HEK293 (cell line): ENCODE measurements around the gene NLRP7.
"Not testable (repeated sequence)": the region's sequence is repeated elsewhere in the genome, so short reads cannot be mapped to it uniquely, and the experiment has no call there.

Experiments used
- CTCF ChIP-seq: fragments of 450-650 bp; formaldehyde crosslinking; IDR thresholded peaks from 2 replicates; pipeline ENCODE4 v1.5.1; 2016; ENCODE audit warnings: missing biosample characterization, missing genetic modification characterization
- KLF17 ChIP-seq: fragments of 450-650 bp; formaldehyde crosslinking; IDR thresholded peaks from 2 replicates; pipeline ENCODE4 v1.5.1; 2016; ENCODE audit warnings: missing biosample characterization, missing genetic modification characterization
- ZFP37 ChIP-seq: fragments of 450-650 bp; formaldehyde crosslinking; IDR thresholded peaks from 2 replicates; pipeline ENCODE4 v1.5.1; 2016; ENCODE audit warnings: missing biosample characterization, missing genetic modification characterization
- ZNF23 ChIP-seq: fragments of 450-650 bp; formaldehyde crosslinking; IDR thresholded peaks from 2 replicates; pipeline ENCODE4 v1.5.1; 2016; ENCODE audit warnings: missing biosample characterization, missing genetic modification characterization, borderline replicate concordance
- ZNF24 ChIP-seq: fragments of 450-650 bp; formaldehyde crosslinking; IDR thresholded peaks from 2 replicates; pipeline ENCODE4 v1.5.1; 2016; ENCODE audit warnings: missing biosample characterization, missing genetic modification characterization
- ZNF274 ChIP-seq, 2 experiments: fragments of 200-500 bp in 1 of 2; fragments of 450-650 bp in 1 of 2; sonication (Bioruptor generic) in 1 of 2; formaldehyde crosslinking in 1 of 2; IDR thresholded peaks; 2 replicates each; pipeline versions ENCODE4 v1.5.1 to v1.6.1; 2014 to 2016; ENCODE audit warnings: borderline replicate concordance in 1 of 2, inconsistent platforms in 1 of 2, low read length in 1 of 2, missing biosample characterization in 1 of 2, missing genetic modification characterization in 1 of 2
- ZNF302 ChIP-seq: fragments of 450-650 bp; formaldehyde crosslinking; IDR thresholded peaks from 2 replicates; pipeline ENCODE4 v1.5.1; 2016; ENCODE audit warnings: missing biosample characterization, missing genetic modification characterization, low read depth
- ZNF521 ChIP-seq: fragments of 450-650 bp; formaldehyde crosslinking; IDR thresholded peaks from 2 replicates; pipeline ENCODE4 v1.5.1; 2017; ENCODE audit warnings: missing biosample characterization, mild to moderate bottlenecking, missing genetic modification characterization
- ZNF629 ChIP-seq: fragments of 450-650 bp; formaldehyde crosslinking; IDR thresholded peaks from 2 replicates; pipeline ENCODE4 v1.5.1; 2017; ENCODE audit warnings: missing biosample characterization, missing genetic modification characterization
- ZSCAN30 ChIP-seq: fragments of 450-650 bp; IDR thresholded peaks from 2 replicates; pipeline ENCODE4 v1.5.1; 2018; ENCODE audit warnings: missing biosample characterization, mild to moderate bottlenecking, missing genetic modification characterization, moderate library complexity

- TF ChIP-seq CTCF (tag by site-specific recombination); KLF17; ZNF23; ZNF629 (tag by site-specific recombination); ZNF274 (IDR thresholded peaks at IDR 0.05; ENCODE audit: low read length); ZNF274 (tag by site-specific recombination; IDR thresholded peaks at IDR 0.05; ENCODE audit: borderline replicate concordance); ZNF24 (tag by site-specific recombination); ZFP37 (tag by site-specific recombination); ZNF302; ZSCAN30 (tag by site-specific recombination); ZNF521 (tag by site-specific recombination): not testable (repeated sequence)
Measured at GRCh38 chr19:54971446-54971845, 24.1 kb upstream of the NLRP7 start.
